CD1c-positive myeloid dendritic cell (primary cell): ENCODE measurements around the gene FADS6.

Experiments used
- DNase-seq: peaks from one replicate; pipeline ENCODE4 v3.0.0-alpha.2; 2016; ENCODE audit errors: extremely low spot score

The FADS6 gene

GRCh38 chr17:74892974-74893911 lies at the start of gene FADS6:
Gene FADS6 (minus strand): TSS chr17:74893633. CDS start chr17:74893595, 38 bp downstream.
- DNase-seq: no peak

DNA sequence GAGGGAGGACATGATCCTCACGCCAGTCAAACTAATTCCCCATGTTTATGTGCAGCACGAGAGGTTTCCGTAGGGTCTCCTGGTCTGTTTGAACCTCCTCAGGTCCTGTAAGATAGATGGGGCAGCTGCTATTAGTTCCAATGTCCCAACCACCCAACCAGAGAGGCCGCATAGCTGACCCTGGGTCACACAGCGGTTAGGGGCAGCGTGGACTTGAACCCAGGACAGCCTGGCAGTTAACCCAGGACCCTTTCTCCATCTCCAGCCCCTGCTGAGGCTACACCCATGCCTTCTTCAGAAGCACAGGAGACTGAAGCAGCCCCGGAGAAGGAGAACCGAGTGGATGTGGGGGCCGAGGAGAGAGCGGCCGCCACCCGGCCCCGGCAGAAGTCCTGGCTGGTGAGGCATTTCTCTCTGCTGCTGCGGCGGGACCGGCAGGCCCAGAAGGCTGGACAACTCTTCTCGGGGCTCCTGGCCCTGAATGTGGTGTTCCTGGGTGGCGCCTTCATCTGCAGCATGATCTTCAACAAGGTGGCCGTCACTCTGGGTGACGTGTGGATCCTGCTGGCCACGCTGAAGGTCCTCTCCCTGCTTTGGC lies 47.8 kb upstream of the FADS6 start:
- DNase-seq: no peak

DNA sequence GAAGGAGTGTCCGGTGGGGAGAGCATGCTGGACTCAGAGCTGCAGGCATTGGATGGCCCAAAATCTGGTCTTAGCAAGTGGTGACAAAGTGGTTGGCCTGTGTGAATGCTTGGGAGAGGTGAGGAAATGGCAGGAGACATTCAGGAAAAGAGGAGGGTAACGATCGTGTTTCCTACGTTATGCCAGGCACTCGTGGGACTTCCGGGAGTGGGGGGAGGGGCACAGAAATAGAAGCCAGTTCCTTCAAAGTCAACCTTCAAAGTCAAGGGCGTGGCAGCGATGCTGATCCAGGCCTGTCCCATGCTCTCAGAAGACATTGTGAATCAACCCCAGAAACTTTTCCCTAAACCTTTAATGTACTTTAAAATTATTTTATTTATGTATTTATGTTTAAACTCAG lies 46.1 kb upstream of the FADS6 start:
- no peak for DNase-seq

GRCh38 chr17:74938194-74938950 lies 44.9 kb upstream of the FADS6 start:
- DNase-seq: no peak

GRCh38 chr17:74937064-74938051 lies 43.9 kb upstream of the FADS6 start:
- DNase-seq: no peak

- no peak for DNase-seq
Measured at GRCh38 chr17:74936470-74936799, 43.0 kb upstream of the FADS6 start.

DNA sequence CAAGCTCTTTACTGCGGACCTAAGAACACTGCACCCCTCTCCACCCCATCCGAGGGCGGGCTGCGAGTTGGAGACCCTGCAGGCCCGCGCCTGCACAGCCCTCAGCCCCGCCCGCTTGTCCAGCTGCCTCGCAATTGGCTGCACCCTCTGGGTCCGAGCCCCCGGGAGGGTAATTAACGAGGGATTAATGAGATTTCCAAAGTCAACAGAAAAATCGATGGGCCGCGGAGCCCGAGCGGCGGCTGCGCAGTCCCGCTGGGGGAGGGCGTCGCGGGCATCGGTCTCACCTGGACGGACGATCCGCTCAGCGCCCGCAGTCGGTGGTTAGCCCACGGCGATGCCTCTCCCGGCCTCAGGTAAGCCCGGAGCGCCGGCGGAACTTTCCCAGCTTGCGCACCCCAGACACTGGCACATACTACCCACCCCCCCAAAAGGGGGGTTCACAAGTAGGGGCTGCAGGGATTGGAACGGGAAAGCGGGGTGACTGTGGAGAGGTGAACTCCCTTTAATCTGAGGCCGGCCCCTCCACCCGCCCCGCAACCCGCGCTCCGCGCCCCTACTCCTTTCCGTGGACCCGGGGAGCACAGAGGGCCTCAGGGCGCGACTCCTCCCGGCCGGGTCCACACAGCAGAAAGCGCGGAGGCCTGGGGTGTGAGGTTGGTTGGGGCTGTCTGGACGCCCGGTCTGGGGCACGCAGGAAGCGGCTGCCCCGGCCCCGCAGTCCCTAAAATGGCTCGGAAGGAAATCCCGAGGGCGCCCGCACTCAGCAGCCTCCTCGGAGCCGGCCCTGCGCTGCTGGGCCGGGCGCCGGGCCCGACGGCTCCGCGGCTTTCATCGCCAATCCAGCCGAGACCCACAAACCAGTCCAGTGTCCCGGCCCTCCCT lies 42.4 kb upstream of the FADS6 start, which contains the start of gene OTOP3:
Gene OTOP3 (plus strand): TSS at position 314 of the 885 bp plus-strand sequence. CDS start 24 bp downstream, at position 338.
- DNase-seq: no peak

DNA sequence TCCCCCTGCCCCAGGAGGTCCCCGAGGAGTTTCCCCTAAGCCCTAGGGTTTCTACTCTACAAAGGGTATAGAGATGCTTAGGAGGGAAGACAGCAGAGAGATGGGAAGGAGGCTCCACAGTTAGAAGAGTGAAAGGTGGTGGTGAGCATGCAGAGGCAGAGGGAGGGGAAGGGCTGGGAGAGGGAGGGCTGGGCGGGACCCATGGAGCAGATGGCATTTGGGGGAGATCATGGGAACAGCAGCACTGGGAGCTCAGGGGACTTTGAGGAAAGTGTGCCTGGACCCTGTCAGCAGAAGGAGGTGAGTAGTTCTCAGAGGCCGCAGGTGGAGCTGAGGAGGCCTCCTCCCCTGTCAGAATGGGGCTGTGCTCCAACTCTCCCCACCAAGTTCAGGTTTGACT lies 41.6 kb upstream of the FADS6 start:
- no peak for DNase-seq

- DNase-seq: no peak
Measured at GRCh38 chr17:74930535-74931036, 37.2 kb upstream of the FADS6 start.

DNA sequence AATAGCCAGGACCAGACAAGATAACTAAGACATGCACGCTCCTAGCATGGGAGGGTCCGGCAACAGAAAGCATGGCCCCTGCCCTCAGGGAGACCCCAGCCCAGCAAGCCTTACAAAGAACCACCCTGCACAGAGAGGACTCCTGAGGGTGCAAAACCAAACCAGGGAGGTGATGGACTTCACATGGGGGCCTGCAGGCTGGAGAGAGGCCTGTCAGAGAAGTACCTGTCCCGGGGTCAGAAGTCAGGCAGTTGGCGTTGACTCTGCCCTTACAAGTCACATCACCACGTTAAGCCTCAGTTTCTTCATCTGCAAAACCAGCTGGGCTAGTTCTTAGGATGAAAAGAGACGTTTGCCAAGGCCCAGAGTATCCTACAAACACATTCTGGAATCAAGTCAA lies 35.4 kb upstream of the FADS6 start:
- no peak for DNase-seq

DNA sequence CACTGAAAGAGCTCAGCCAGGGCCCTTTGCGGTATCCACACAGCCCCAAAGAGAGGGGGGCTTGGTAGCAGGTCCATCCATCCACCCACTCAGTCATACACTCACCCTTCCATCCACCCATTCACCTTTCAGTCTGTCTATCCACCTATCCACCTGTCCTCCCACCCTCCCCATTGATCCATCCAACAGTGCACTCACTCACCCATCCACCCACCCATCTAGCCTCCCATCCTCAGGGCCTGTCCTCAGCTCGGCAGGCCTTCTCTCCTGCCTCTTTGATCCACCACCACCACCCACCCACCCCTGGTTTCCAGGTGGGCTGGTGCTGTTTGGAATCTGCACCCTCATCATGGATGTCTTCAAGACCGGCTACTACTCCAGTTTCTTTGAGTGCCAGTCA lies 31.8 kb upstream of the FADS6 start:
- DNase-seq: no peak

GRCh38 chr17:74924250-74924948 lies 31.0 kb upstream of the FADS6 start, which contains the start of gene OTOP2:
Gene OTOP2 (plus strand): TSS chr17:74924273. CDS start chr17:74924633, 360 bp downstream.
- peak; percentile 82 for DNase-seq

GRCh38 chr17:74923538-74924249 lies 30.3 kb upstream of the FADS6 start:
- peak; percentile 82 for DNase-seq

GRCh38 chr17:74922694-74923537 lies 29.5 kb upstream of the FADS6 start, which contains the start of gene USH1G:
Gene USH1G (minus strand): TSS chr17:74923255. CDS start chr17:74923073, 182 bp downstream.
- no peak for DNase-seq

DNA sequence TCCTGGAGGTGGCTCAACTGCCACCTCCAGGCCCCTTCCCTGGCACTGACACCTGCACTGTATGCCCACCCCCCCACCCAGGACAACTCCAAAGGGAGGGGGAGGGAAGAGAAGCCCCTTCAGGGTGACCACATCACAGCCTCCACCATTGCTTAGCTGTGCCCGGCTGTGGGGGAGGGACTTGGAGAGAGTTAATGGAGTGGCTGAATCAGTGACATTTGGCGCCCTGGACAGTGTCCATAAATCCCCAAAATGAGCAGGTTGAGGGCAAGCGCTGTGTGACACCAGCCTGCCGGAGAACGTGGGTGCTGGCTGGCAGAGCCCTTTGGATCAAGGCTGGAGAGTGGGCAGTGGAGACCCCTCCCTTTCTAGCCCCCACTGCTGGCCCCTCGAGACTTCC lies 28.7 kb upstream of the FADS6 start:
- no peak for DNase-seq

- no peak for DNase-seq
Measured at GRCh38 chr17:74921769-74922168, 28.3 kb upstream of the FADS6 start.

DNA sequence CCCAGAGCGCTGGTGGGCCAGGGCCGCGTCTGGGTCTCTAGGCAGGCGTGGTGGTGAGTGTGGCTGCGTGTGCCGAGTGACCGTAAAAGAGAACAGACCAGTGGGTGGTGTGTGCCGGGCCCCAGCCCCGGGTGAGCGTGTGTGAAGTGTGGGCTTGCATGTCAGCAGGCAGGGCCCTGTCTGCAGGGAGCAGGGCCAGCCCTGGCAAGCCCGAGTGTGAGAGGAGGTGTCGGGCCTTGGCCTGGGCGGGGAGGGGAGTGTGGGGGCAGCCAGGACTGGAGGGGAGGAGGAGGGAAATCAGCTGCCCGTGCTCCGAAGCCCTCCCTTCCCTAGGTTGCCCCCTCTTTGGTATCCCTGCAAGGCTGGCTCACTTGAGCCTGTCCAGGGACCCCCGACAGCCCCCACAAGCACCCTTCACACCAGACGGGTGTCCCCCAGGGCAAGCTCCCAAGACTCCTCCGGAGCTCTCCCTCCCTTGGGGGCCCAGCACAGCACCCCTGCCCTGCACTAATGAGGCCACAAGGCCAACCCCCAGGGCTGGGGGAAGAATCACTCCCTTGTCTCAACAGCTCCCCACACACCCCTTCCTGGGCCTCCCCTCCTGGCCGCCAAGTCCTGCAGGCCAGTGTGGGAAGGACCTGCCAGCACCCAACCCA lies 27.7 kb upstream of the FADS6 start:
- DNase-seq: no peak
